Progenitor cell of endocrine pancreas (in vitro differentiated cells): ENCODE measurements around the gene LLGL2. TPM values are rescaled to one million over a fixed set of nuclear protein-coding genes. Genes with fewer than 3 reads are reported as not detected.

ENCODE experiments used
- DNase-seq: peaks from one replicate; pipeline ENCODE4 v3.0.0; 2021; ENCODE audit warnings: low spot score; ENCODE audit not compliant: unreplicated experiment
- H3K27ac Mint-ChIP-seq: 2 replicates; pipeline ENCODE4 v1.8.0; 2021; ENCODE audit warnings: mild to moderate bottlenecking, moderate library complexity, mixed read lengths
- H3K27me3 Mint-ChIP-seq: 2 replicates; pipeline ENCODE4 v1.8.0; 2021; ENCODE audit warnings: mixed read lengths
- H3K36me3 Mint-ChIP-seq: 2 replicates; pipeline ENCODE4 v1.8.0; 2022; ENCODE audit warnings: mixed read lengths; ENCODE audit not compliant: insufficient read depth
- H3K4me1 Mint-ChIP-seq: 2 replicates; pipeline ENCODE4 v1.8.0; 2021; ENCODE audit warnings: low read depth, mixed read lengths
- H3K4me3 Mint-ChIP-seq: 2 replicates; pipeline ENCODE4 v1.8.0; 2021; ENCODE audit warnings: low read depth, mild to moderate bottlenecking, moderate library complexity, mixed read lengths
- H3K9me3 Mint-ChIP-seq: 2 replicates; pipeline ENCODE4 v1.8.0; 2021; ENCODE audit warnings: low read depth, mixed read lengths
- total RNA-seq: library from RNA; stranded (reverse); gene quantifications from 2 replicates; pipeline ENCODE4 v1.2.1, GENCODE V29; 2021
- TF ChIP-seq, protein P1 (sequence below): fragments of 200-600 bp; sonication (generic); IDR thresholded peaks from one replicate; pipeline ENCODE4 v1.5.0; 2021; ENCODE audit warnings: antibody characterized with exemption, mild to moderate bottlenecking; ENCODE audit not compliant: unreplicated experiment

LLGL2 gene
- total RNA-seq, 1 donor from 2014 or later: 235 TPM

DNA sequence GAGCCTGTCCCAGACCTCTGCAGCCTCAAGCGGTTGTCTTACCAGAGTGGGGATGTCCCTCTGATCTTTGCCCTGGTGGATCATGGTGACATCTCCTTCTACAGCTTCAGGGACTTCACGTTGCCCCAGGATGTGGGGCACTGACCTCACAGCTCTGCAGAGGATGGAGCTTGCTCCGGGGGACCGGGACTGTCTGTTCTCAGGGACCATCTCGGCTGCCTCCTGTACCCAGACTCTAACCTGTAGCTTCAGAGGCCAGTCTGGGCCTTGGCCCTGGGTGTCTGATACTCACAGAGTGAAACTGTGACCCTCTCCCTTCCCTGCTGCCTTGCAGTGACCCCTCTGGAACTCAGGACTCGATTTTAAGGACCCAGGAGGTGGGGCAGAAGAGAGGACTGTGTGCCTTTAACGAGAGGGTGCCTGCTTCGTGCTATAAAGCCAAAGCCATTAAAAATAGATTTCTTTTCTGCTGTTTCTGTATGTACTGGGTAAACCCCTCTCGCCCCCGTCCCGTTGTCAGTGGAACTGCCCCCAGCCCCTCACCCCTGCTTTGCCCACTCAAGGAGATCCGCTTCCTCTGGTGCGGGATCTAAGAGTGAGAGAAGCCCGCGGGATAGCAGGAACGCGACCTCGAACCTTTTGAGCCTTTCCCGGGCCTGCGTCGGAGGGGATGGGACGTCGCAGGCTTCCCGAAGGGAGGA is 1.1 kb upstream of the LLGL2 start:
- no peak for DNase-seq
- Mint-ChIP-seq H3K36me3 (peaks cover 11% of the 10 kb centered on the region), H3K4me3 (peak overlapping the region; percentile 72), H3K27ac (peak overlapping the region; percentile 86), H3K4me1 (peaks cover 17% of the 10 kb centered on the region), H3K27me3 (no peaks in the 10 kb centered on the region), H3K9me3 (no peaks in the 10 kb centered on the region)
- TF ChIP-seq, protein P1, sequence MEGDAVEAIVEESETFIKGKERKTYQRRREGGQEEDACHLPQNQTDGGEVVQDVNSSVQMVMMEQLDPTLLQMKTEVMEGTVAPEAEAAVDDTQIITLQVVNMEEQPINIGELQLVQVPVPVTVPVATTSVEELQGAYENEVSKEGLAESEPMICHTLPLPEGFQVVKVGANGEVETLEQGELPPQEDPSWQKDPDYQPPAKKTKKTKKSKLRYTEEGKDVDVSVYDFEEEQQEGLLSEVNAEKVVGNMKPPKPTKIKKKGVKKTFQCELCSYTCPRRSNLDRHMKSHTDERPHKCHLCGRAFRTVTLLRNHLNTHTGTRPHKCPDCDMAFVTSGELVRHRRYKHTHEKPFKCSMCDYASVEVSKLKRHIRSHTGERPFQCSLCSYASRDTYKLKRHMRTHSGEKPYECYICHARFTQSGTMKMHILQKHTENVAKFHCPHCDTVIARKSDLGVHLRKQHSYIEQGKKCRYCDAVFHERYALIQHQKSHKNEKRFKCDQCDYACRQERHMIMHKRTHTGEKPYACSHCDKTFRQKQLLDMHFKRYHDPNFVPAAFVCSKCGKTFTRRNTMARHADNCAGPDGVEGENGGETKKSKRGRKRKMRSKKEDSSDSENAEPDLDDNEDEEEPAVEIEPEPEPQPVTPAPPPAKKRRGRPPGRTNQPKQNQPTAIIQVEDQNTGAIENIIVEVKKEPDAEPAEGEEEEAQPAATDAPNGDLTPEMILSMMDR: no peak

DNA sequence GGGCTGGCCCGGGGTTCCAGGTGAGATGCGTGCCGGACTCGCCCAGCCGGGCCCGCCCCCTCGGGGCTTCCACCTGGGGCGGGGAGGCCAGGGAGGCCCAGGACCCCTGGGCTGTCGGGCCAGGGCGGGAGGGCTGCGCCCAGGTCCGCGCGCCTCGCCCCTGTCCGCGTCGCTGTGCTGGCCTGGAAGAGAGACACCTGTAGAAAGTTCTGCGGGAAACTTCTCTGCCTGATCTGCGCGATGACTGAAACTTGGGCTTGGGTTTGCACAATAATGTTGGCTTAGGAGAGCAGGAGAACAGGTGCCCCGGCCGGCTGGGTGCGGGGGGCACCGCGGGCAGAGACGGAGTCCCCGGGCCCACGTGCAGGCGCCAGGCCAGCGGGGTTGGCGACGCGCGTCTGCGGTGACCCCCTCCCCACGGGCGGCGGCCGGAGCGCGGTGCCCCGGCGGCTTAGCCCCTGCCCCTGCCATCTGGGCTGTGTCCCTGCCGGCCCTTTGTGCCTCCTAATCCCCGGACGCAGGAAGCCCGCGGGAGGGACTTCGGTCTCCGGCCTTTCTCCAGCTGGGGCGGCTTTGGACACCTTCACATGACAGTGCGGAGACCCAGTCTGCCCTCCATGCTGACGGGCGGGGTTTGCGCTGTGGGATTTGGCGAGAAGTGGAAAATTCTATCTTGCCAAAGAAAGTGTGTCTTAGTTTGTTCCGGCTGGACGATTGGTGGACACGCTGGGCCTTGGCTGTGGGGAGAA is 483 bp downstream of the LLGL2 start:
- TF ChIP-seq, protein P1: no peak
- Mint-ChIP-seq H3K27me3 (no peaks in the 10 kb centered on the region), H3K9me3 (no peaks in the 10 kb centered on the region), H3K4me1 (peaks cover 24% of the 10 kb centered on the region), H3K4me3 (peak overlapping the region; percentile 91), H3K27ac (peak overlapping the region; percentile 97), H3K36me3 (peaks cover 7% of the 10 kb centered on the region)
- no peak for DNase-seq

- peak; percentile 37 for DNase-seq
- H3K27me3 Mint-ChIP-seq: no peaks in the 10 kb centered on the region
- peaks cover 7% of the 10 kb centered on the region for H3K36me3 Mint-ChIP-seq
- H3K27ac Mint-ChIP-seq: peak overlapping the region; percentile 97
- no peaks in the 10 kb centered on the region for H3K9me3 Mint-ChIP-seq
- H3K4me1 Mint-ChIP-seq: peaks cover 31% of the 10 kb centered on the region
- H3K4me3 Mint-ChIP-seq: peak overlapping the region; percentile 91
- TF ChIP-seq, protein P1: peak; percentile 6
These were observed 1.2 kb downstream of the LLGL2 start for GRCh38 chr17:75526555-75527270.

- DNase-seq: no peak
- Mint-ChIP-seq H3K36me3 (peaks cover 6% of the 10 kb centered on the region), H3K4me3 (no peak overlapping the region), H3K4me1 (peaks cover 51% of the 10 kb centered on the region), H3K27ac (peak overlapping the region; percentile 93), H3K27me3 (no peaks in the 10 kb centered on the region), H3K9me3 (no peaks in the 10 kb centered on the region)
- TF ChIP-seq, protein P1: no peak
These were observed 5.6 kb downstream of the LLGL2 start for GRCh38 chr17:75530837-75531720.
